Measurements from ENCODE around the gene ARPIN.

DNA sequence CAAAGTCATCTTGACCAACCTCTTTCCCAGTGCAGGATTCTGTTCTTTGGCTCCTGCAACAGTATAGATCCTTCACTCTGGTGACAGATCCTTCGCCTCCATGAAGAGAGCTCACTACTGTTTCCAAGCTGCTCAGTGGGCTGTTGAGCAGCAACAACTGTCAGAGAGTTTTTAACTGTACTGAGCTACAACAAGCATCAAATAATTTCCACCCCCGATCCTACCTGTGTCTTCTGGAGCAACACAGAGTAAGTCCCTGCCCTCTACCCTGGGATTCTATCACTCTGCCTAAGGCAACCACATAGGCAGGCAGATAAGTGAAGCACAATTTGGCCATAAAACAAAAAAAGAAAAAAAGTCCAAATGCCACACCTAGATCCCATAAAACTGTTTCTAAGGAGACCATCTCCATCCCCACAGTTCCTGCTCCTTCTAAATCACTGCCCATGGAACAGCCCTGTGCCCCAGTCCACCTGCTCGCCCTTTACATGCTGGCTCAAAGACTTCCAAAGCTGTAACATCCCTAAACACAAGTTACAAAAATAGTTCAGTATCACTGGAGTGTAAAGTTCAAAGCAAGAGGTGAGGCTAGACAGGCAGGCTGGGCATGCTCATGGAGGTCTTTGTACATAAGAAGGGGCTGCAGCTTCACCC lies 60.3 kb downstream of the ARPIN start:
- TF ChIP-seq, protein P1, sequence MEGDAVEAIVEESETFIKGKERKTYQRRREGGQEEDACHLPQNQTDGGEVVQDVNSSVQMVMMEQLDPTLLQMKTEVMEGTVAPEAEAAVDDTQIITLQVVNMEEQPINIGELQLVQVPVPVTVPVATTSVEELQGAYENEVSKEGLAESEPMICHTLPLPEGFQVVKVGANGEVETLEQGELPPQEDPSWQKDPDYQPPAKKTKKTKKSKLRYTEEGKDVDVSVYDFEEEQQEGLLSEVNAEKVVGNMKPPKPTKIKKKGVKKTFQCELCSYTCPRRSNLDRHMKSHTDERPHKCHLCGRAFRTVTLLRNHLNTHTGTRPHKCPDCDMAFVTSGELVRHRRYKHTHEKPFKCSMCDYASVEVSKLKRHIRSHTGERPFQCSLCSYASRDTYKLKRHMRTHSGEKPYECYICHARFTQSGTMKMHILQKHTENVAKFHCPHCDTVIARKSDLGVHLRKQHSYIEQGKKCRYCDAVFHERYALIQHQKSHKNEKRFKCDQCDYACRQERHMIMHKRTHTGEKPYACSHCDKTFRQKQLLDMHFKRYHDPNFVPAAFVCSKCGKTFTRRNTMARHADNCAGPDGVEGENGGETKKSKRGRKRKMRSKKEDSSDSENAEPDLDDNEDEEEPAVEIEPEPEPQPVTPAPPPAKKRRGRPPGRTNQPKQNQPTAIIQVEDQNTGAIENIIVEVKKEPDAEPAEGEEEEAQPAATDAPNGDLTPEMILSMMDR (IDR thresholded peaks at IDR 0.05): no peak
- no peak for TF ChIP-seq POLR2A (IDR thresholded peaks at IDR 0.05)

All from right lobe of liver (tissue), 4 donors.